ENCODE data around the gene LHPP. TPM values are rescaled to one million over a fixed set of nuclear protein-coding genes. Genes with fewer than 3 reads are reported as not detected.

Gene LHPP
- total and polyA plus RNA-seq, 2 experiments from 2014 or later, result 27.4 to 40.2 TPM

GRCh38 chr10:124557167-124557566 lies 95.5 kb downstream of the LHPP start (continued):
- no peak for TF ChIP-seq ZNF462 (CRISPR knock-in tag; IDR thresholded peaks at IDR 0.05)

- Histone ChIP-seq H3K4me2 (no peak overlapping the region), H3K4me3 (no peak overlapping the region), H4K20me1 (replicated peaks; ENCODE audit: insufficient read depth) (no peaks in the 10 kb centered on the region), H3K27me3 (ENCODE audit: insufficient read depth) (no peaks in the 10 kb centered on the region), H3K4me1 (ENCODE audit: insufficient read depth) (no peaks in the 10 kb centered on the region), H3K27ac (ENCODE audit: low read depth) (no peak overlapping the region), H3F3A (replicated peaks; ENCODE audit: low read depth) (no peaks in the 10 kb centered on the region), H3K79me2 (replicated peaks; ENCODE audit: insufficient read depth) (no peaks in the 10 kb centered on the region), H3K36me3 (ENCODE audit: insufficient read depth) (no peaks in the 10 kb centered on the region), H3K9me2 (ENCODE audit: insufficient read depth) (no peaks in the 10 kb centered on the region), H2AFZ (no peak overlapping the region)
- ATAC-seq, result no peak
- peaks cover 9% of the 10 kb centered on the region for H3K27me3 Mint-ChIP-seq (ENCODE audit: insufficient read depth, low read depth, poor library complexity)
- H3K4me3 Mint-ChIP-seq, result no peak overlapping the region
- no peaks in the 10 kb centered on the region; the same call in 2 of the 3 replicates for H3K4me1 Mint-ChIP-seq
- DNase-seq (ENCODE audit: low spot score), result no peak
- peaks cover 3% of the 10 kb centered on the region; the same call in 2 of the 3 replicates for H3K9me3 Mint-ChIP-seq
- H3K27ac Mint-ChIP-seq, result no peak overlapping the region
- H3K36me3 Mint-ChIP-seq (ENCODE audit: low read depth), result no peaks in the 10 kb centered on the region
- TF ChIP-seq CTCF (conservative IDR thresholded peaks at IDR 0.05; ENCODE audit: low read depth in 2 of 2), result no peak
- TF ChIP-seq JUNB (IDR thresholded peaks at IDR 0.05; ENCODE audit: unreplicated experiment), result no peak
- no peak for TF ChIP-seq ZNF462 (CRISPR knock-in tag; IDR thresholded peaks at IDR 0.05)
These were observed 96.2 kb downstream of the LHPP start for GRCh38 chr10:124557648-124558338.

Data from GM23338 (cell line).